MCF 10A (cell line): Measurements from ENCODE around the gene DND1. TPM values are rescaled to one million over a fixed set of nuclear protein-coding genes. Genes with fewer than 3 reads are reported as not detected.
"Not testable (repeated sequence)": the region's sequence is repeated elsewhere in the genome, so short reads cannot be mapped to it uniquely, and the experiment has no call there.

ENCODE experiments used
- BruUV-seq: library from RNA; stranded (reverse); fragments of 400-500 nt; replicated peaks from 2 replicates; lab custom pipeline; 2021; lab: Mats Ljungman, UMichigan
- CTCF ChIA-PET: fragments of 300-600 bp; sonication (Branson Sonifier 250); formaldehyde crosslinking; extraction: SDS; loops from one replicate; lab custom pipeline; 2021; ENCODE audit warnings: antibody characterized with exemption, inconsistent platforms; lab: Yijun Ruan, JAX
- POLR2A ChIA-PET: fragments of 300-600, 350-650 bp; sonication (Branson Sonifier 250); formaldehyde crosslinking; extraction: SDS; loops from one replicate; lab custom pipeline; 2020; ENCODE audit warnings: antibody characterized with exemption, inconsistent platforms; lab: Yijun Ruan, JAX
- DNase-seq: peaks from one replicate; pipeline ENCODE4 v3.0.0-alpha.2; 2018; ENCODE audit not compliant: unreplicated experiment
- H3K27ac Mint-ChIP-seq: one replicate; pipeline ENCODE4 v1.8.0; 2022; ENCODE audit warnings: mild to moderate bottlenecking, low read depth, mixed read lengths; ENCODE audit not compliant: unreplicated experiment
- H3K27me3 Mint-ChIP-seq: one replicate; pipeline ENCODE4 v1.8.0; 2022; ENCODE audit warnings: mixed read lengths; ENCODE audit not compliant: insufficient read depth, unreplicated experiment
- H3K36me3 Mint-ChIP-seq: one replicate; pipeline ENCODE4 v1.8.0; 2022; ENCODE audit warnings: mild to moderate bottlenecking, moderate library complexity, mixed read lengths; ENCODE audit not compliant: insufficient read depth, unreplicated experiment
- H3K4me1 Mint-ChIP-seq: one replicate; pipeline ENCODE4 v1.8.0; 2022; ENCODE audit warnings: mixed read lengths; ENCODE audit not compliant: insufficient read depth, unreplicated experiment
- H3K4me3 Mint-ChIP-seq: one replicate; pipeline ENCODE4 v1.8.0; 2022; ENCODE audit warnings: mild to moderate bottlenecking, moderate library complexity, mixed read lengths; ENCODE audit not compliant: unreplicated experiment
- H3K9me3 Mint-ChIP-seq: one replicate; pipeline ENCODE4 v1.8.0; 2022; ENCODE audit warnings: mixed read lengths; ENCODE audit not compliant: unreplicated experiment
- CTCF ChIP-seq: fragments of 200-600 bp; IDR thresholded peaks from one replicate; pipeline ENCODE4 v1.8.0; 2022; ENCODE audit warnings: antibody characterized with exemption, mild to moderate bottlenecking; ENCODE audit not compliant: unreplicated experiment
- intact Hi-C: fragments of 100-400 bp; cut with micrococcal nuclease; formaldehyde crosslinking; loops from 2 replicates; pipeline ENCODE4 v1.14.1; 2022
- total RNA-seq: library from RNA; stranded (reverse); gene quantifications from 2 replicates; pipeline ENCODE4 v1.2.3, GENCODE V29; 2022

Gene DND1
- total RNA-seq, 1 experiment from 2014 or later: 4.3 TPM

DNA sequence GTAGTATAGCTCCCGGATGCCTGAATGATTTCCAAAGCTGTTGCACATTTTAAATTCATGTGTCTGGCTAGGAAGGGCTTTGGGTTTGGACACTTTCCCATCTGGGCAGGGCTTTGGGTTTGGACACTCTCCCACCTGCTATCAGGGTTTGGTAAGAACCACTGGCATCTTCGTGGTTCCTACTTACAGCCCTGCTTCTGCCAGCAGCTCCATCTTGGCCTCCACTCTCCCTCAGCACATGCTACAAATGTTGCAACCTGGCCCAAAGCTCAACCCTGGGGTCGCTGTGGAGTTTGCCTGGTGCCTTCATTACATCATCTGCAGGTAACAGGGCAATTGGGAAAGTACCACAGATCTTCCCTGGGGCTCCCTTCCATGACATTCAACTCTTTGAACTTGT, 30.7 kb downstream of the DND1 start:
- peak; percentile 14 for DNase-seq
- Mint-ChIP-seq H3K27me3 (no peaks in the 10 kb centered on the region), H3K4me1 (peaks cover 42% of the 10 kb centered on the region), H3K27ac (no peak overlapping the region), H3K9me3 (no peaks in the 10 kb centered on the region), H3K36me3 (peaks cover 30% of the 10 kb centered on the region), H3K4me3 (no peak overlapping the region)
- POLR2A ChIA-PET: interaction anchor here (0.6 to 8.2 kb wide), 8 partner anchors 22 to 993 kb away, joined by 3 to 169 read pairs (median 11); partner anchors contain the start of genes ANKHD1, APBB3, DND1 and EIF4EBP3
- BruUV-seq: no TSS peak
- no peak for TF ChIP-seq CTCF
- CTCF ChIA-PET: interaction anchor here (0.7 to 5.7 kb wide), 8 partner anchors 46 to 398 kb away, joined by 3 to 42 read pairs (median 4); partner anchors contain the start of gene EIF4EBP3
- intact Hi-C loops: no loop called here

- intact Hi-C loops: no loop called here
- ChIA-PET POLR2A (interaction anchor here (0.7 to 8.2 kb wide), 5 partner anchors 23 to 994 kb away, joined by 3 to 169 read pairs (median 18); partner anchors contain the start of genes APBB3, EIF4EBP3, HARS1 and HARS2), CTCF (interaction anchor here (0.7 to 2.3 kb wide), 7 partner anchors 9 to 484 kb away, joined by 3 to 9 read pairs (median 4); partner anchors contain the start of gene EIF4EBP3)
- Mint-ChIP-seq H3K27ac (peak overlapping the region; percentile 65), H3K4me3 (no peak overlapping the region), H3K4me1 (peaks cover 42% of the 10 kb centered on the region), H3K9me3 (no peaks in the 10 kb centered on the region), H3K36me3 (peaks cover 25% of the 10 kb centered on the region), H3K27me3 (no peaks in the 10 kb centered on the region)
- no TSS peak for BruUV-seq
- DNase-seq: no peak
- no peak for TF ChIP-seq CTCF
Measured at GRCh38 chr5:140641716-140642115, 31.7 kb downstream of the DND1 start.

- POLR2A ChIA-PET: interaction anchor here (0.7 to 11.2 kb wide), 34 partner anchors 8 to 403 kb away, joined by 3 to 143 read pairs (median 5); partner anchors contain the start of genes ANKHD1, APBB3, EIF4EBP3 and HARS1
Measured at GRCh38 chr5:140639148-140639981, 34.0 kb downstream of the DND1 start, which contains the start of gene TMCO6. TSS of gene TMCO6 (plus strand) at chr5:140639451. CDS start at chr5:140639528, 77 bp downstream.

GRCh38 chr5:140638898-140639147, 34.6 kb downstream of the DND1 start:
- Mint-ChIP-seq H3K4me3 (peak overlapping the region; percentile 83), H3K27ac (peak overlapping the region; percentile 92), H3K36me3 (peaks cover 10% of the 10 kb centered on the region), H3K4me1 (peaks cover 40% of the 10 kb centered on the region)
- not testable (repeated sequence) for BruUV-seq, DNase-seq, H3K27me3 Mint-ChIP-seq, H3K9me3 Mint-ChIP-seq
- POLR2A ChIA-PET: interaction anchor here (0.7 to 11.2 kb wide), 23 partner anchors 8 to 403 kb away, joined by 3 to 143 read pairs (median 6); partner anchors contain the start of genes ANKHD1, APBB3, EIF4EBP3 and HARS1
- CTCF ChIA-PET: interaction anchor here (0.5 to 2.4 kb wide), 20 partner anchors 9 to 538 kb away, joined by 3 to 29 read pairs (median 3); partner anchors contain the start of genes APBB3, EIF4EBP3, IK and NDUFA2
- intact Hi-C loops: loop anchor here (1.0 to 2.0 kb wide), 5 partner anchors 32 to 266 kb away; partner anchors contain the start of genes APBB3, EIF4EBP3 and SLC35A4

More at GRCh38 chr5:140639148-140639981, 34.0 kb downstream of the DND1 start, which contains the start of gene TMCO6:
- intact Hi-C loops: loop anchor here (1.0 to 2.0 kb wide), 5 partner anchors 32 to 267 kb away; partner anchors contain the start of genes APBB3, EIF4EBP3 and SLC35A4
- H3K27ac Mint-ChIP-seq: peak within 1 kb of the TSS; percentile 92
- peak; percentile 99 for DNase-seq
- TF ChIP-seq CTCF: peak; percentile 78
- no peaks in the 10 kb centered on the region for H3K27me3 Mint-ChIP-seq
- CTCF ChIA-PET: interaction anchor here (0.5 to 2.4 kb wide), 28 partner anchors 8 to 538 kb away, joined by 3 to 29 read pairs (median 4); partner anchors contain the start of genes APBB3, EIF4EBP3, IK and NDUFA2
- BruUV-seq: no TSS peak
- H3K4me3 Mint-ChIP-seq: peak within 1 kb of the TSS; percentile 83
- no peaks in the 10 kb centered on the region for H3K9me3 Mint-ChIP-seq
- H3K4me1 Mint-ChIP-seq: peaks cover 36% of the 10 kb centered on the region
- H3K36me3 Mint-ChIP-seq: peaks cover 14% of the 10 kb centered on the region
